Measurements from ENCODE around the gene TMEM30A.

The TMEM30A gene

GRCh38 chr6:75266716-75267291, 17.8 kb downstream of the TMEM30A start:
- DNase-seq (ENCODE audit: low read depth in 1 of 2, low spot score in 1 of 2), result no peak

GRCh38 chr6:75263401-75263750, 21.2 kb downstream of the TMEM30A start:
- DNase-seq (ENCODE audit: low read depth in 1 of 2, low spot score in 1 of 2), result no peak

GRCh38 chr6:75262716-75263400, 21.7 kb downstream of the TMEM30A start:
- DNase-seq (ENCODE audit: low read depth in 1 of 2, low spot score in 1 of 2), result no peak

- DNase-seq (ENCODE audit: low read depth in 1 of 2, low spot score in 1 of 2), result no peak
Measured at GRCh38 chr6:75261299-75261698, 23.3 kb downstream of the TMEM30A start.

GRCh38 chr6:75257343-75258087, 27.1 kb downstream of the TMEM30A start:
- DNase-seq (ENCODE audit: low read depth in 1 of 2, low spot score in 1 of 2), result no peak

- no peak for DNase-seq (ENCODE audit: low read depth in 1 of 2, low spot score in 1 of 2)
Measured at GRCh38 chr6:75250552-75250951, 34.0 kb downstream of the TMEM30A start.

- DNase-seq (ENCODE audit: low read depth in 1 of 2, low spot score in 1 of 2), result no peak
Measured at GRCh38 chr6:75249837-75250236, 34.8 kb downstream of the TMEM30A start.

- no peak for DNase-seq (ENCODE audit: low read depth in 1 of 2, low spot score in 1 of 2)
Measured at GRCh38 chr6:75246386-75246785, 38.2 kb downstream of the TMEM30A start.

GRCh38 chr6:75244063-75244584, 40.5 kb downstream of the TMEM30A start:
- no peak for DNase-seq (ENCODE audit: low read depth in 1 of 2, low spot score in 1 of 2)

GRCh38 chr6:75243333-75244062, 41.1 kb downstream of the TMEM30A start, which contains the start of gene COX7A2:
TSS of gene COX7A2 (minus strand) at chr6:75243801. CDS start at chr6:75243734, 67 bp downstream.
- DNase-seq (ENCODE audit: low read depth in 1 of 2, low spot score in 1 of 2), result peak; percentile 72

GRCh38 chr6:75236630-75237029, 48.0 kb downstream of the TMEM30A start:
- DNase-seq (ENCODE audit: low read depth in 1 of 2, low spot score in 1 of 2), result no peak

GRCh38 chr6:75235271-75235670, 49.3 kb downstream of the TMEM30A start:
- no peak for DNase-seq (ENCODE audit: low read depth in 1 of 2, low spot score in 1 of 2)

- DNase-seq (ENCODE audit: low read depth in 1 of 2, low spot score in 1 of 2), result no peak
Measured at GRCh38 chr6:75234126-75234865, 50.3 kb downstream of the TMEM30A start.

GRCh38 chr6:75233092-75233615, 51.4 kb downstream of the TMEM30A start:
- DNase-seq (ENCODE audit: low read depth in 1 of 2, low spot score in 1 of 2), result no peak

GRCh38 chr6:75230484-75231325, 53.9 kb downstream of the TMEM30A start:
- DNase-seq (ENCODE audit: low read depth in 1 of 2, low spot score in 1 of 2), result no peak

GRCh38 chr6:75224303-75224926, 60.2 kb downstream of the TMEM30A start:
- no peak for DNase-seq (ENCODE audit: low read depth in 1 of 2, low spot score in 1 of 2)

- no peak for DNase-seq (ENCODE audit: low read depth in 1 of 2, low spot score in 1 of 2)
Measured at GRCh38 chr6:75223428-75223827, 61.2 kb downstream of the TMEM30A start.

- no peak for DNase-seq (ENCODE audit: low read depth in 1 of 2, low spot score in 1 of 2)
Measured at GRCh38 chr6:75222261-75222660, 62.3 kb downstream of the TMEM30A start.

GRCh38 chr6:75221116-75221515, 63.5 kb downstream of the TMEM30A start:
- DNase-seq (ENCODE audit: low read depth in 1 of 2, low spot score in 1 of 2), result no peak

All from activated T-helper 1 cell treated with anti-CD3 and anti-CD28 coated beads, Interleukin-2, amount 50 U/mL, for 16 hours (primary cell).